HG02970 (cell line): Measurements from ENCODE around the gene ISOC1.

Source experiments
- ATAC-seq: cut with Tn5 transposase; IDR thresholded peaks from one replicate; pipeline ENCODE4 v1.9.1; 2021; ENCODE audit warnings: mild to moderate bottlenecking, moderate library complexity, moderate number of reproducible peaks; ENCODE audit not compliant: unreplicated experiment, low FRiP score

The ISOC1 gene

GRCh38 chr5:129094087-129094923, at the start of gene ISOC1:
Gene ISOC1 (plus strand): TSS chr5:129094749. CDS start chr5:129094767, 18 bp downstream.
- ATAC-seq, result peak; percentile 96

DNA sequence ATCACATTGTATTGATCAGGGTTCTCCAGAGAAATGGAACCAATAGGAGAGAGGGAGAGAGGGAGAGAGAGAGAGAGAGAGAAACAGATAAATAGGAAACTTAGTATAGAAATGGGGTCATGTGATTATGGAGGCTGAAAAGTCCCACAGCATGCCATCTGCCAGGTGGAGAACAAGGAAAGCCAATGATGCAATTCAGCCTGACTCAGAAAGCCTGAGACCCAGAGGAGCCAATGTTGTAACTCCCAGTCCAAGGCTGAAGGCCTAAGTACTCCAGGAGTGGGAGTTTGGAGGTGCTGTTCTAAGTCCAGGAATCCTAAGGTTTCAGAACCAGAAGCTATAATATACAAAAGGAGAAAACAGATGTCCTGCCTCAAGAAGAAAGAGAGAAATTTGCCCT, 48.4 kb upstream of the ISOC1 start:
- ATAC-seq, result no peak

DNA sequence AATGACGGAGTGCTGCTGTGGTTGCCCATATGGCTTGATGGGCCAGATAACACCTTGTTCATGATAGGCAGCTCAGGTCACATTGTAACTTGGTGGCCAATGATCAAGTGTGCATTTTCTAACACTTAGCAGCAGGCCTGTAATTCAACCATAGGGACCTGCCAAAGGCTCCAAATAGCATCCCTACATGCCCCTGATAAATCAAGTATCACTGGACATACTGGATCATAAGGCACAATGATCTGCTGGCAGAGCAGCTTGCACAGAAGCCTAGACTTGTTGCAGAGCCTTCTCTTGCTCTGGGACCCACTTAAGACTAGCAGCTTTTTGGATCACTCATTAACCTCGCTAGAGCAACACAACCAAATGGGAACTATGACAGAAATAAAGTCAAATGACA, 46.0 kb upstream of the ISOC1 start:
- ATAC-seq, result no peak

GRCh38 chr5:129049126-129049799, 45.3 kb upstream of the ISOC1 start:
- ATAC-seq, result no peak

DNA sequence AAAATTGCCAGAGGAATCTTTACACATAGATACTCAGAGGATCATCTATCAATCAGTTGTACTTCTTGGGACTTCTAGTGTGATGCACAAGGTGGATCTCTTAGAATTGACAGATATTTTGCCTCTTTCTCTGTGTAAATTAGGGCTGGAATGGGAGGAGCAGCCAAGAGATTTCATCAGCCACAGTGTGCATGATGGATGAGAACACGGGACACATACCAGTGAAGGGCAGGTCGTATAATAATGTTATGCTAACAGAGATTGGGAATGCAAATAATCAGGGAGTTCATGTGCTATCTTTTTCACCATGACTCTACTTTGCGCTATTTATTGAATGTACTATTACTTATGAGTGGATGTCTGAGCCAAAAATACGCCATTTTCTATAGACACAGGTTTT, 43.3 kb upstream of the ISOC1 start:
- no peak for ATAC-seq

GRCh38 chr5:129053438-129053837, 41.1 kb upstream of the ISOC1 start:
- no peak for ATAC-seq

DNA sequence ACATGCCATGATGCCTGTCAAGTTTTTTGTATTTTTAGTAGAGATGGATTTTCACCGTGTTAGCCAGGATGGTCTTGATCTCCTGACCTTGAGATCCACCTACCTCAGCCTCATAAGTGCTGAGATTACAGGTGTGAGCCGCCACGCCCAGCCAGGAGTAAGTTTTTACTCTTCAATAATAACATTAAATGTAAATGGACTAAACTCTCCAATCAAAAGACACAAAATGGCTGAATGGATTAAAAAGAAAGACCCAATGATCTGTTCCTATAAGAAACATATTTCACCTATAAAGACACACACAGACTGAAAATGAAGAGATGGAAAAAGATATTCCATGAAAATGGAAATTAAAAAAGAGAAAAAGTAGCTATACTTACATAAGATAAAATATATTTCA, 37.2 kb upstream of the ISOC1 start:
- no peak for ATAC-seq

DNA sequence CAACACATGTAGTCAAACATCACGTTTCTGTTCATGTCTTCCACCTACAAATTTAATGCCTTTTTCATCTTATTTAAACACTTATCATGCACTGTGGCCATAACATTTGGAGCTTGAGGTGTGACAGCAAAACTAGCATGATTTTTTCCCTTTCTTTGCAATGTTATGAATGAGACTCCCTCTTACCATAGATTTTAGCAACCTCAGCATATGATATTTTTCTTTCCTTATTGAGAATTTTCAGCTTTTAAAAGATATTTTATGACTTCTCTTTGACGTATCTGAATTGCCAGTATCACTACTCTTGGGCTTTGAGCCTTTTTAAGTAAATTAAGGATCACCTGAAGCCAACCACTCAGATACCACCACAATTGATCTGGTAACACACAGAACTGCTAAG, 32.7 kb upstream of the ISOC1 start:
- no peak for ATAC-seq

DNA sequence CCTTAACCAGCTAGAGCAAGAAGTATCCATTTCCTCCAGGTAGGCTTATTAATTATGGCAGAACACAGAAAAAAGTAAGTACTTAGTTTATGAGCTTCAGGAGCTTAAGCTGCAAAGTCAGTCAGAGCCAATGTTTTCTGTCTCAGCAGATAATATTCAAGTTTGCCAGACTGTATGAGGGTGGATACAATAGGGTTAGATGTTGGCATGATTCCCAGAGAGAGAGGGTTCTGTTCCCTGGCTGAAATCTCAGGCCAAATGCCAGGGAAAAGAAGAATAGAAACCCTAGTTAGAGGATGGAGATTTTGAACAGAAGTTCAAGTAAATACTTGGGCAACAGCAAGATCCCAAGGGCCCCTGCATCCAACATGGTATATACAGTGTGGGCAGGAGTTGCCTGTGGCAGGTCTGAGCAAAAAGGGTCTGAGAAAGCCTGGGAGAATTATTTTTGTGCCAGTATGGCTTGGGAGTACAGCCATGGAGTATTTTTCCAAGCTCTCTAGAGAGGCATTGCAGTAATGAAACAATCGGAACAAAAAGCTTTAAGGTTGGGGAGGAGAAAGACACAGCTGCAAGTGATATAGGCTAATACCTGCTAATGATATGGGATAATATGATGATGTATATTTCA, 31.0 kb upstream of the ISOC1 start:
- no peak for ATAC-seq

DNA sequence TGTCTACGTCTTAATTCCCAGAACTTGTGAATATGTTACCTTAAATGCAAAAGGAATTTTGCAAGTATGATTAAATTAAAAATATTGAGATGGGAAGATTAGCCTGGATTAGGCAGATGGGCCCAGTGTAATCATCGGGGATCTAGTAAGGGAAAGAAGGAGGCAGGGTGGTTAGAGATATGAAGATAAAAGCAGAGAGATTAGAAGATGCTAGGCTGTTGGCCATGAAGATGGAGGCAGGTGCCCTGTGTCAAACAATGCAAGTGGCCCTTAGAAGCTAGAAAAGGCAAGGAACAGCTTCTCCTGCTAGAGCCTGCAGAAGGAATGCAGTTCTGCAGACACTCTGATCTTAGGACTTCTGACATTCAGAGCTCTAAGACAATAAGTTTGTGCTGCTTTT, 28.8 kb upstream of the ISOC1 start:
- ATAC-seq, result no peak

DNA sequence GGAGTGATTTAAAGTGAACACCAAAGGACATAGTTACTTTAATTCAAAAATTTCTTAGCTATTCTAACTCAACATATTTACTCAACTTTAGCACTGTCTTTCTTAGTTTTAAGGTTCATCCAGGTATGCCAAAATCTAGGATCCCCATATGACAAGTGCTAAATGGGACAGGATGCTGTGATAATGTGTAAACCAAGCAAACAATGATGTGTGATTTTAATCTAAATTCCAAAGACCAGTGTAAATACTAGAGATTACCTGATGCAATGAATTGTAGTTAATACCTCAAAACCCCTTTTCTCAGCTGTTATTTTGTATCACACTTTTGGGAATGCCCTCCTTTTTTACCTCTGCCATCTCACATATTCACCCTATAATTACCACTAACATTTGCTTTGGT, 26.8 kb upstream of the ISOC1 start:
- no peak for ATAC-seq

GRCh38 chr5:129069292-129069691, 25.3 kb upstream of the ISOC1 start:
- no peak for ATAC-seq

DNA sequence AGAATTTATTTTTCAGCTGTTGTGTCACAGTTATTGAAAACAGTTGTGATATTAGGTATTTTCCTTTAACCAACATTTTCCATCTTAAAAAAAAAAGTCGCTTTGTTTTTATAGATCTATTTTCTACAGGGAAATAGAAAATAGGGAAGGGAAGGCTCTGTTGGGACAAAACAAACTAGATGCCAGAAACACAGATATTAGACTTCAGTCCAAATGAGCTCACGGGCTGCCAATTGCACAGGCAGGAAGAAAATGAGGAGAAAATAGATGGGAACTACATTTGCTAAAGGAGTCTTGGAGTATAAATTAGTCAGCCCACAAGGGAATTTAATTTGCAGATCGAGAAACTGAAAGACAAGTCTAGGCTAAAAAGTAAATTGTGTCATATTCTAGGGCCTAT, 21.4 kb upstream of the ISOC1 start:
- ATAC-seq, result no peak

DNA sequence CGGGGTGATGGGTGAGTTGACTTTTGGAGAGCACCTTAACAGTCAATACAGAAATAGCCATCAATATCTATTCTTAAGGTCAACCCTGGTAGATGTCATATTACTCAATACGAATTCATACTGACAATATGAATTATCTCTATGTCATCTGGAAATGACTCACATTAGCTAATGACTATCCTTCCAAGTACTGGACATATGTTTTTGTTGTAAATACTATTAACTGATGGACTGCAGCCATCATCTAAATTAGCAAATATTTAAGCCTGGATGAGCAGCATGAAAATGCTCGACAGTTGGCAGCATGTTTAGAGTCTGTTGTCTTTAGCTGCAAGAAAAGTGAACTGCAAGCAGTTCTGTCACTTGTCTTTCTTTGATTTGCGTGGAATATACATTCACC, 19.6 kb upstream of the ISOC1 start:
- no peak for ATAC-seq

- ATAC-seq, result no peak
Measured at GRCh38 chr5:129077433-129078075, 17.0 kb upstream of the ISOC1 start.

GRCh38 chr5:129078247-129078646, 16.3 kb upstream of the ISOC1 start:
- ATAC-seq, result no peak

DNA sequence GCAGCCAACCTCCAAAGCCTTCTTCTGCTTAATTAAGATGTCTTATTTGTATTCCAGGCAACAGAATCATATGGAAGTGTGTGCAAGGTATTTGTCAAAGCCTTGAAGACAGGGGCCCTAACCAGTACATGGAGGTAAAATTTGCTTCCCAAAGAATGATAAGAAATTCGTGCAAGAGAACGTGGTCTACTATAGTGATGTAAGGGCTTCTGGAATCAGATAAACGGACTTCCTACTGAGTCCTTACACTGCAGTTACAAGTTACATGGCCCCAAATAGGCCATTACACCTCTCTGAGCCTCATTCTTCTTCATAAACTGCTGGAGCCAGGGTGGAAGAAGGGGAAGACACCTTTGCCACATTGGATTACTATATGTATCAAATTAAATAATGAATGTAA, 15.9 kb upstream of the ISOC1 start:
- no peak for ATAC-seq

DNA sequence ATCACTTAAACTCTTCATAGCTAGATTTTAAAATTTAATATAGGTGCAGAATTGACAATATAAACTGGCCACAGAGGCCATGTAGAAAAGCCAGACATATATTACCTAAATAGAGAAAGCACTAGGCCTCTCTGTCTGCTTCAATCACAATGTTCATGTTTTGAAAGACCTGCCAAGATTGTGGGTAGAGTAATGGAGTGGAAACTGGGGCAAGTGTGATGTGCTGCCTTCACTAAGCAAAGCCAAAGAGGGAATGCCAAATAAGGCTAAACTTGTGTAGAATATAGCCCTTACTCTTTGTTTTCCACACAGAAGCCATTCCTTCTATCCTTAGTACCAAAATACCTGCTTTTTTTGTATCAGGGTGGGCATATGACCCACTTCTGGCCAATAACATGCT, 15.1 kb upstream of the ISOC1 start:
- ATAC-seq, result no peak

DNA sequence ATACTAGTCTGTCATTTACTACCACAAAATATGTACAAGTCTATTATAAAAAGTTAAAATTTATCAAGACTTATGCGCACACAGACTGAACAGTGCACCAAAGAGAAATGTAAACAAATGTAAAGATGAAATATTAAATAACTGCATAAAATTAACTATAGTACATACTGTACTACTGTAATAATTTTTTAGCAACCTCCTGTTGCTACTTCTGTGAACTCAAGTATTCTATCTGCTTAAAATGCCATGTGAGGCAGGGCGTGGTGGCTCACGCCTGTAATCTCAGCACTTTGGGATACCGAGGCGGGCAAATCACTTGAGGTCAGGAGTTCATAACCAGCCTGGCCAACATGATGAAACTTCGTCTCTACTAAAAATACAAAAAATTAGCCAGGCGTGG, 13.8 kb upstream of the ISOC1 start:
- no peak for ATAC-seq

DNA sequence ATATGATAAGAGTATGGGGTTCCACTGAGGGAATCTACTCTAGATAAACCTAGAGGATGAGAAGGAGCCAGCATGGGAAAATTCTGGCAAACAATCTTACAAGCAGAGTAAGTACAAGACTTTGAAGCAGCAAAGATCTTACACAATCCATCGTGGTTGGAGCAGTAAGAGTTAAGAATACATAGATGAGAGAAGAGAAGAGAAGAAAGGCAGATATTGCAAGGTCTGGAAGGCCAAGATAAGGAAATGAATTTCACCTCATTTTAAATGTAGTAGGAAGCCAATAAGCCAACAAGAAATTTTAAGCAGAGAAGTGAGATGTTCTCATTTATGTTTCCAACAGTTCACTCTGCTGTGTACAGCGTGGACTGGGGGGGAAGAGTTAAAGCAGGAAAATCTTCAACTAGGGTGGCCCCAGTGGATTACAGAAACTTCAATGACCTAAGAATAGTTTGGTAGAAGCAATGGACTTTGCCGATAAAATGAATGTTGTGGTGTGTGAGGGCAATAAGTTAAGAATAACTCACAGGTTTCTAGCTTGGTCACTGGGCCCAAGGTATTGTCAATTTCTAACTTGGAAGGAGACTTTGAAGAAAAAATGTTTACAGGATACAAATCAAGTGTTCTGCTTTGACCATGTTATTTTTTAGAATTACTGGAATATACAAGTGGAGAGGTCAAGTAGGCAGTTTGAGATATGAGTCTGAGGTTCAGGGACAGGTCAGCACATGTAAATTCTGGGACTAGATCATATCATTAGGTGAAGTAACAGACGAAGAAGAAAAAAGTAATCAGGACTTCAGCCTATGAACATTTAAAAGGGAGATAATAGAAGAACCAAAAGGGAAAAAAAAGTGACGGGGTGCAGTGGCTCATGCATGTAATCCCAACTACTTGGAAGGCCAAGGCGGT, 12.1 kb upstream of the ISOC1 start:
- no peak for ATAC-seq
